GM21737 (cell line): Measurements from ENCODE around the gene LAMTOR1.

Experiments used
- ATAC-seq: cut with Tn5 transposase; IDR thresholded peaks from one replicate; pipeline ENCODE4 v1.9.1; 2021; ENCODE audit warnings: mild to moderate bottlenecking, moderate library complexity; ENCODE audit not compliant: unreplicated experiment

The LAMTOR1 gene

DNA sequence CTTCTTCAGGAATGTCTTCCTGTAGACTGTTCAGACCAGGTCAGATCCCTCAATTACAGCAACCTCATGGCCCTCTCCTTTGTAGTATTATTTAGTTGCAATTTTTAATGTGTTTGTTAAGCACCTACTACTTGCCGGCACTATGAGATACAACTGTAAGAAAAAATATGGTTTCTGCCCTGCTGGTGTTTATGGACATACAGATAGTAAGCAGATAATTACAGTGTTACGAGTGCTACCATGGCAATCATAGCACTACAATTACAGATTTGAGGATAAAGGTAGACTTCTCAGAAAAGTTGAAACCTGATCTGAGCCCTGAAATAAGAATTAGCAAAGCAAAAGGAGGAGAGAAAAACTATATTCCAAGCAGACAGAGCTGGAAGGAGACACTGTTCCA is 19.7 kb downstream of the LAMTOR1 start:
- no peak for ATAC-seq

DNA sequence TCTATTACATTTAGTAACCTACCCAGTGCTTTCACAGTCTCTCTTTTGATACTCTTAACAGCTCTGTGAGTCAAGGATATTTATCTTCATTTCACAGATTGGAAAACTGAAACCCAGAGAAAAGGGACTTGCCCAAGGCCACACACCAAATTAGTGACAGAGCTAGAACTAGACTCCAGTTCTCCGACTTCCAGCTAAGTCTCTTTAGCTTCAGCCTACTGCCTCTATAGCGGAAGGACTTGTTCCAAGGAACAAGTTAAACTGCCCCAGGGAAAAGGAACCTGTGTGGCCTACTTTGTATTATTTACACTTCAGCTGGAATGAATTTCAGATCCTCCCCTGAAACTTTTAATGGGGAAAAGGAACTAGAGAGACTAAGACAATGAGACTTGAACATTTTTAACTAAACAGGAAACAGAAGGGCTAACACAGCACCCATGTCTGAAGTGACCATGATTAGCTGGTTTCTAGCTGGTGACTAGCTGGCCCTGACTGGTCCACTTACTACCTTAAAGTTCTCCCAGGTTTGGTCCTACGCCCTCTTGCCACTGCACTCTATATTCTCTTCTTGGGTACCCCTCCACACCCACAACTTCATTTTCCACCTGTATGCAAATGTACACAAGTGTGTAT is 21.2 kb downstream of the LAMTOR1 start:
- ATAC-seq, result no peak

DNA sequence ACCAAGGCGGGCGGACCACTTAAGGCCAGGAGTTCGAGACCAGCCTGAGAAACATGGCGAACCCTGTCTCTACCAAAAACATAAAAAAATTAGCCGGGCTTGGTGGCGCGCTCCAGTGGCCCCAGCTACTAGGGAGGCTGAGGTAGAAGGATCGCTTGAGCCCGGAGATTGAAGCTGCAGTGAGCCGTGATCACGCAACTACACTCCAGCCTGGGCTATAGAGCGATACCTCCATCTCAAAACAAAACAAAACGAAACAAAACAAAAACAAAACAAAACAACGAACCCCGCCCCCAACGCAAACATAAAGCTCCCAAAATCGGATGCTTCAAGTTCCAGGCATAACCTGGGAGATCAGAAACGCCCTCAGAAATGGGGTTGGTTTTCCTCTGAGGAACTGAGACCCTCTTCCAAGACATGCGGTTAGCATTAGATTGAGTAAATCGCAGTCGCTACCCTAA is 21.9 kb downstream of the LAMTOR1 start:
- ATAC-seq, result no peak

DNA sequence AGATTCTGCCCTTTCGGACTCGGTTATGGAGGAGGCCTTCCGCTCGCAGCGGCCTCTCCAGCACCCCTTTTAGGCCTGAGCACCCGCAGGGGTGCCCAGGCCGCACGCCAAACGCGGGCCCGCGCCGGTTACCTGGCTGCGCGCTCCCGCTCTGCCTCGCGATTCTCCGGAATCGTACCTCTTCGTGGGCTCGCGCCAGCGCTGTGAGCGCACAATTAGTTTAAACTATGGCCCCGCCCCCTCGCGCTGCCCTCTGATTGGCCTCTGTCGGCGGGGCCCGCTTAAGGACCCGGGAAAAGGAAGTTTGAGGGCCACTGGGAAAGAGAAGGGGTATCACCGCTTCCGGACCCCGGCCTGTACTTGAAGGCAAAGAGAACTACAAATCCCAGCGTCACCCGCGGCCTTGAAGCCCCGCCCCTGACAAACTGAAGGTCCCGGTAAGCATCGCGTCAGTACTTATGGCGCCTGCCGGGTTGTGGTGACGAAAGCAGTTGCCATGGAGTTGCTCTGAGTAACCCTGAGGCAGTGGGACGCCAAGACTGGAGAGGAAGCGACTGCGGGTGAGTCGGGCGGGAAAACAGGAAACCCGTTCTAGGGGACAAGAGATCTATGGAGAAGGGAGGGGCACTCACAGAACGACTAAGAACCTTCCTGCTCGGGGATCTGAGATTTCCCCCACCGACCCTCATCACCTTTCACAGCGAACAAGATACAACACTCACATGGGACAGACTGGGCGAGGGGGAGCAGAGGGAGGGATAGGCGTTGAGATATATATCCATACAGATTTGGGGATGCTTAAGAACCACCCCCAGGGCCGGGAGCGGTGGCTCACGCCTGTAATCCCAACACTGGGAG is 22.5 kb downstream of the LAMTOR1 start, which contains the start of the genes LRRC51 and NUMA1:
LRRC51 (plus strand) TSS at position 525 of the 858 bp plus-strand sequence. CDS start 8,234 bp downstream, outside the sequence.
NUMA1 (minus strand) TSS at position 217 of the 858 bp plus-strand sequence. CDS start 44,599 bp downstream, outside the sequence.
- ATAC-seq, result peak; percentile 89

DNA sequence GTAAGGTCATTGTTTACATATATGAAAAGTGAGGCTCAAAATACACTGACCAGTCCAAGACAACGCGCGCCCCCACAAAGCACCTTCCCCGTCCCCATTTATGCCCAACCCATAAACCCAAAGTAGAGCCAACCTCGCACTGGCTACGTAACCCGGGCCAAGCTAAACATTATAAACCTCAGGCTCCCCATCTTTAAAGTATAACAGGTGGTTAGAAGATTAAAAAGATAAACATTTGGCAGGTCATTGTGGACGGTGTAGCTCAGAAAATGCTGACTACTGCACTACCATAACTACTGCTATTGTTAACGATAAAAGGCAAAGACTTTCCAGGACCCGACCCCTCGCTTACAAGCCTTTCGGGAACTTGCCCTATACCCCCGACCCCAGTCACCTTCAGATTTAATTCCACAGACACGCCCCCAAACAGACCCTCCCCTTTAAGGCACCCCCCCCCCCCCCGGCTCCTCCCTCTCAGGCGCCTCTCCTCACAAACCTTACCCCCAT is 23.2 kb downstream of the LAMTOR1 start:
- ATAC-seq, result no peak

DNA sequence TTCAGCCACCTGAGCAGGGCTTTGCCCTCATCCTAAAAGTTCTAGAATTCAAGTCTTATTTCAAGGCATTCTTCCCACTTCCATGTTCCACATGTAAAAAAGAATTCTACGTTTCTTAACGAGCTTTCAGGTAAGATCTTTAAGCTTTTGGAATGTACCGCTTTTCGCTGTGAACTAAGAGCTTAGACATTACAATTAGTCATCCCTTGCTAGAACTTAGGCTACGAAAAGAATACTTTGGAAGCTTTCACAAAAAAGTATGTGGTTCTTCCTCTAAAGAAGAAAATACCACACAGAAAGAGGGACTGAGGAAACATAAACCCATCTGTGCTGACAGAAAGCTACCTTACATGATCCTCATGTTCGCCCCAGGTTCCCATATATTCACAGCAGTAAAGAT is 24.6 kb downstream of the LAMTOR1 start:
- no peak for ATAC-seq

DNA sequence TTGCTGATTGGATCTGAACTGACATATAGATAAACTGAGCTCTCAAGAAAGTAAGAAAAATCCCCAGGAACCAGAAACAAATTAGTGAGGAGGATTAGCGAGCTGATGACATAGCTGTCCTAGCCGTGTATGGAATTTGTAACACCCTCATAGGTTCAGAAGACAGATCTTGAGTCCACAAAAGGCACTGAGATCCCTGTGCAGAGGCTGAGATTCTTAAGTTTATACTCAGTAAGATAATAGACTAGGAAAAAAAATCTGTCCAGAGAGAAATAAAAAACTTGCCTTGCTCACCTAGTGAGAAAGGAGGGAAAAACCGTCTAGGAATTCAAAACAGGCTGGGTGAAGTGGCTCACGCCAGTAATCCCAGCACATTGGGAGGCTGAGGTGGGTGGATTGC is 27.3 kb downstream of the LAMTOR1 start:
- no peak for ATAC-seq

DNA sequence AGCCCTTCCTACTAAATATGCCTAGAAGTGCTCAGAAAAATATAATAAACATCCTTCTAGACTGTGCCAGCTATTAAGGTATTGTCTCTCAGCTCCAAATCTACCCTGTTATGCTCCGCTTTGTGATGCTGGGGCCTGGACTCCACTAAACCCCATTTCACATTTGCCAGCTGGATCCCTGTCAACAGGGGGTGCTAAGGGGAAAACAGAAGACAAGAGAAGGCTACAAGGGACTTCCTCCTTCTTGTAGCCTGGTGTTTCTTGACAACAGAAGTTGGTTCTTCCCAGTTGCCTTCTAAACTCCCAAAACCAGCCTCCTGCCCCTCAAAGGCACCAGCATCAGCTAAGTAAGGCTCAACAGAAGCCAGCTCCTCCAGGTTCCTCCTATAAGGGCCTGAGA is 28.0 kb downstream of the LAMTOR1 start:
- no peak for ATAC-seq

DNA sequence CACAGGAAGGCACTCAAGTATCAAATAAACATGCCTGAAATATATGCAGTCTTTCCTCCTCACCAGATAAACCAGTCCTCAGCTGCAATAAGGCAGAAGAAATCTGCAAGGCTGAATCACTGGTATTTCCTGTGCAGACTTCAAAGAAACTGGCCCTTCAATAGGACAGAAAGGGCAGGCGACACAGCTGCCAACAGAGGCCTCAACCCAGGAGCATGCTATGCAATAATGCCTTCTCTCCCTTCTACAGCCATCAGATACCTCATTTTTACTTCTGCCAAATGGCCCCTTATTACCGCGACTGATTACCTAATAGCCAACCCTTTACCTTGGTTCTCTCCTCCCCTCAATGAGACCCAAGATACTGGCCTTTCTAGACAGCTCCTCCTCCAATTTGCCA is 30.7 kb downstream of the LAMTOR1 start:
- no peak for ATAC-seq

DNA sequence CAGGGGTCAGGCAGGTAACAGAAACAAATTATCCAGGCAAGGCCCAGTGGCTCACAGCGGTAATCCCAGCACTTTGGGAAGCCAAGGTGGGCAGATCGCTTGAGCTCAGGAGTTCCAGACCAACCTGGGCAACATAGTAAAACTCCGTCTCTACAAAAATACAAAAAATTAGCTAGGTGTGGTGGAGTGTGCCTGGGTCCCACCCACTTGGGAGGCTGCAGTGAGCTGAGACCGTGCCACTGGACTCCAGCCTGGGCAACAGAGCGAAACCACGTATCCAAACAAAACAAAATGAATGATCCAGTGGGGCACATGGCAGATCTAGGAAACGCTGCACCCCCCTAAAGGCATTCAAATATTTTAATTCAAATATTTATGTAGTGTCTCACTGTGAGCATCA is 32.6 kb downstream of the LAMTOR1 start:
- no peak for ATAC-seq

DNA sequence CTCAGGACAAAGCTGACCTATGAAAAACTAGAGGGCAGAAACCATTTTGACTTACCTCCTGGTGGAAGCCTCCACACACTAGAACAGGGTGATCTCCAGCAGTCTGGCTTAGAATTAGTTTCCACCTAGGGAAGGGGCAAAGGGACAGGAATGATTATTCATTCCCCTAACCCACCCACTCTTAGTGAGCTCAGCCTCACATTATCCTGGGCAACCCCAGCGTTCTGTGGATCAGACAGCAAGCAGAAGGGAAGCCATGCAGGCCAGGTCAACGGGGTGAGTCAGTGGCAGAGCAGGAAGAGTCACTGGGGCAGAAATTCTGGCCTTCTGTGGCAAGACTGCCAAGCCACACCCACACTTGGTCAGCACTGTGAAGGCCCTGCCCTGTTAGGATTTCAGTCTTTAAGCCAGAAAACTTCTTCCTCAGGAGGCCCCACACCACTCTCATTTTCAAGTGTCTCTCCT is 33.3 kb downstream of the LAMTOR1 start:
- ATAC-seq, result no peak

DNA sequence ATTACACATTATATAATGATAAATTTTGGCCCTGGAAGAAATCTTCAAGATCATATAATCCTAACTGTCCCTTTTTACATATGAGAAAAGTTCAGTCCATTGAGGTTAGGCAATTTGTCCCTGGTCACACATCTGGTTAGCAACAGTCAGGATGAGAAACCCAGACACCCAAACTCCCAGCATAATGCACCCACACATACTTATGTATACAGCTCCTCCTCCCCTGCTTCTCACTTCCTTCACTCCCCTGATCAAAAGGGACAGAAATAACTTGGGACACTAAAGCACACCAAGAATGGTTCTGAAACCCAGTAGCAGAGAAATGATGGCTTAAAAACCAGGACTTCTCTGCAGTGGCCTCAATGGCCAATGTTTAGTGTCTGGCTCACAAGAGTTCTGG is 33.9 kb downstream of the LAMTOR1 start:
- no peak for ATAC-seq

DNA sequence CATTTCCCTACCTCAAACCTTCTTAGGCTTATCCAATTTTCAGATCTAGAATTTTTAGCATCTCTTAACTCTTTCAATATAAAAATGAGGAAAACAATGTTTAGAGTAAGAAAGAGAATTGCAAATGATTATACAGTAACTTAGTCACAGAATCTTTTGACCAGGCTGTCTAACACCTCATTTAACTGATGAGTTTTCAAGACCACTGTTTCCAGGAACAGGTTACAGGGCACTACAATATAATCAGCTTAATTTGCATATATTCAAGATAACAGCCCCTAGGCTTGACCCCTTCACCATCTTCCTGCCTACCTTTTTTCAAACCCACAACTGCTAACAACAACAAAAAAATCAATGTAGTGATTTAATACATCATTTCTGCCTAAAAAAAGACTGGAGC is 35.4 kb downstream of the LAMTOR1 start:
- ATAC-seq, result no peak

DNA sequence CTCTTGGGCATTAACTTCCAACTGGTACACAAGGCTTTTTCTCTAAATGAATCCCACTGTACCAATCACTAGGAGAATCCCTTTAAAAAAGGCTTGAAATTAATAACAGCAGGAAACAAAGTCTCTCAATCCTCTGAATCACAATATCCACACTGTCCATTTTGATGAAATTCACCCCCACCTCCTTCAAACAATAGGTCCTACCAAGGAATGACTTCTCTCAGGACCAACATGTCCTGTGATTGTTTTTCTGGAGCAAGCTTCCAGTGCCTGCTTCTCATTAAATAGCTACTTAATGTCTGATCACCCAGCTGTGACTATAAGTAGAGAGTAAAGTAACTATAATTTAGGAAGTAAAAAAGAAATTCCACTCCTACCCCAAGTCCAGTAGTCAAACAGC is 35.8 kb downstream of the LAMTOR1 start:
- ATAC-seq, result no peak

DNA sequence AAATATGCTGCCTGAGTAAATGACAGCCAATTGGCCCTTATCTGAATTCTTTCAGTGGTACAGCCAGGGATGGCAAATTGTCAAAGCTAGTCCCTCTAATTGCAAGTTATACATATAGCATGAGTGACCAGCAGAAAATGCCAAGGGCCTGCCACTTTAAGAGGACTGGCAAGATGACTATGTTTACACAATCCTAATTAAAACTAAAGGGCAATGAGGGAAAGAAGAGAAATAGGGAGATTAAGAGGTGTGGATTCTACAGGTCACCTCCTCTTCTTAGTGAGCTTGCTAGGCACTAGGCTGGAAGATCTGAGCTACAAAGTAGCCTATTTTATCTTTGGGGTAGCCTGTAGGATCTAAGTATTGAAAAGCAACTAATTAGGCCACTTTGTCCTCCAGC is 36.2 kb downstream of the LAMTOR1 start:
- ATAC-seq, result no peak

DNA sequence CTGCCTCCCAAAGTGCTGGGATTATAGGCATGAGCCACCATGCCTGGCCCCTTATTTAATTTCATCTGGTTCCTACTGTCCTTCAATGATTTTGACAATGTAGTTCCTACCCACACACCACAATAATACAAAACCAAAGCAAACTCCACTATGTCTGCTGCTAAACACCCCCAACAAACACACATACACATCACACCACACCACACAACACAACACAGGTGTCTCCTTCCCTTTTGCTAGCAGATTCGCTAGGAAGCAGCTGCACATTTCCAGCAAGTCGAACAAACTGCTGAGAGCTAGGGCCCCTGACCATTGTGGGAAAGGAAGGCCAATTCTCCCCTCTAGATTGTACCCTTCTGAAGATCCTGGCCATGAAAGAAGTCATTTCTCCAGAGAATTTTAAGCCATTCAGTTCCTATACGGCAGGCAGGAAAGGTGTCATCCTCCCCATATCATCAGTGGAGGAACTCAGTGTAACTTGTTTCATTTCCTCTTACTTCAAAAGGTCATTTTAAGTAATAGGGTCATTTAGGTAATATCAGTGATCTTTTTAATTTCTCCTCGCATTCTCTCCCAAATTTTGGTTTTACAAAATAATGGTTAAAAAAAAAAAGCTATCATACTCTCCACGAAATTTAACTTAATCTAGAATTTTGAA is 41.2 kb downstream of the LAMTOR1 start:
- ATAC-seq, result no peak

DNA sequence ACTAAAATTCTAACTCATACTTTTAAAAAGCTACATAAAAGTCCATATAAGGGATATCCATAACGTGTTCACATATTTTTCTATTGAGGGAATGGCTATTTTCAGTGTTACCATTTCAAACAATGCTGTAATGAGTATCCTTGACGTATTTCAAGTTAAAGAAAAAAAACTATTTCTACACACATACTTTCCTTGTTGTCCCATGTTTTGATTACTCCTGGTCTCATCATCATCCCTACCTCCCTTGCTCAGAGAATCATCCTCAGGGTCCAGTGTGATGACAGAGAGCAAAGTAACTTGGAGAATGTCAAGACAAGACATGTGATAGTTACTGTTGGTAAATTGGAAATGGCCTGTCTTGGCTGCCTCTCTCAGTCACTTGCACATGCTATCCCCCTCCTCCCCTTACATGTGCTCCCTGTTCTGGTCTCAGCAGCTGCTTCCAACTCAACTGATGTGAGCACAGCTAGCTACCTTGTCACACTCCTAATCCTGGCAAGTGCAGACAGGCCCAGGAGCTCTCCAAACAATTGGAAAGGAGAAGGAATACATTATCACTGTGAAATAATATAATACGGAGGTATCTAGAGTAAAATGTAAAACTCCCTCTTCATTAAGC is 44.6 kb downstream of the LAMTOR1 start:
- ATAC-seq, result no peak

DNA sequence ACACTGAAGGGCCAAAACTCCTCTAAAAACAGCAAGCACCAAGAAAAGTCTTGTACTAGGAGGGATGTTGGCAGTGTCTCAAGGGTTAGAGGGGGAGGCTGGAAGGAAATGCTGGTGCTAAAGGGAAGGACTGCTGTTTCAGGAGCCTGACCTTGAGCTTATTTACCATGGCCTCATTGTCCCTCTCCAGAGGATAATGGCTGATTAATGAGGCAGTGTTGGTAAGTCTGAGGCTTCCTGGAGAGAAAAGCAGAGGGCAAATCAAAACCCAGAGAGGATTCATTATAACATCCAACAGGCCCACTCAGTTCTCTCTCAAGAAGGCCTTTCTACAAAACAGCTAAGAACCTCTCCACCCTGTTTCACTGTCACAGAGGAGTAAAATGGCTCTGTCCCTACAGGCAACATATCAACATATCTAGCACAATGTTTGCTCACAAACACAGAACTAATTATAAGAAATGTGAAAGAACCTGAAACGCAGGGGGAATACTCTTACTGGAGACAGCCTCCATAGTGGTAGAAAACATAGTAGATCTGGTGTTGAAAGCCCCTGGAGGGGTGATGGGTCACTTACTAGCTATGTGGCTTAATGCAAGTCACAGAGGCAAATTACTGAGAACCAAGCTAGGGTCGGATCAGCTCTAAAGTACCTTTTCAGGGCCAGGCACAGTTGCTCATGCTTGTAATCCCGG is 54.2 kb downstream of the LAMTOR1 start:
- ATAC-seq, result no peak
